Heart left ventricle (tissue), 13 donors: ENCODE measurements around the gene GRM7.

Source experiments
- CTCF ChIP-seq, 12 donors: fragments of 200-600 bp; sonication (generic) in 4 of 12; IDR thresholded peaks; one replicate each; pipeline versions ENCODE4 v1.5.0 to v1.8.0; 2018 to 2022; ENCODE audit warnings: antibody characterized with exemption in 12 of 12, mild to moderate bottlenecking in 5 of 12
- POLR2A ChIP-seq, 2 donors: fragments of 450-650 bp; IDR thresholded peaks; one replicate each; pipeline ENCODE4 v1.6.1; 2017; ENCODE audit warnings: antibody characterized with exemption in 2 of 2, mild to moderate bottlenecking in 2 of 2, moderate library complexity in 2 of 2
- donor health status: ischemic (EF 13 %, LVEDD 7.1; RV severe dilation, severe dysfunction).
- donor health status: DM: no; HTN: yes; CAD: no.
- donor health status: DM: no; HTN: no; CAD: no.
- donor health status: ischemic (EF 25% LVEDD 6.9; RV normal size, moderate dysfunction).
- donor health status: ischemic (EF 25% LVEDD 5.7; RV mildly dilated, moderate dysfunction).
- donor health status: ischemic (EF 35%, LVEDD 5.7; RV mildly dilated, moderate dysfunction).
- donor health status: nonischemic (EF 11% LVEDD 7.7; RV severe dilation, severe dysfunction).
- donor health status: DM: yes; HTN: yes; CAD: no.
- donor health status: PGD.
- donor health status: ischemic (EF 29% LVEDD 5.4; RV normal size, mild dysfunction).
- donor health status: nonischemic (EF 23%, LVEDD 6.1; RV moderate dilation, normal function).

GRCh38 chr3:7512048-7512447 is 651.1 kb downstream of the GRM7 start:
- TF ChIP-seq CTCF (IDR thresholded peaks at IDR 0.05): no peak
- no peak for TF ChIP-seq POLR2A (IDR thresholded peaks at IDR 0.05)
